GM21526 (cell line): ENCODE data around the gene OR1A2.
"Not testable (repeated sequence)": the region's sequence is repeated elsewhere in the genome, so short reads cannot be mapped to it uniquely, and the experiment has no call there.

Experiments
- ATAC-seq: cut with Tn5 transposase; IDR thresholded peaks from one replicate; pipeline ENCODE4 v1.9.1; 2021; ENCODE audit warnings: moderate library complexity; ENCODE audit not compliant: unreplicated experiment, low FRiP score

The OR1A2 gene

GRCh38 chr17:3197219-3197618, at the start of gene OR1A2:
OR1A2 (plus strand) TSS chr17:3197519; CDS start chr17:3197519, 0 bp downstream.
- ATAC-seq = no peak

- ATAC-seq = no peak
Observed at GRCh38 chr17:3157218-3157617, 40.1 kb upstream of the OR1A2 start.

GRCh38 chr17:3167574-3167973, 29.7 kb upstream of the OR1A2 start:
- ATAC-seq = no peak

- ATAC-seq = no peak
Observed at GRCh38 chr17:3189961-3190360, 7.4 kb upstream of the OR1A2 start.

- no peak for ATAC-seq
Observed at GRCh38 chr17:3207367-3207766, 10.0 kb downstream of the OR1A2 start, which contains the start of gene OR1A1. OR1A1 (plus strand) TSS chr17:3207667; CDS start chr17:3215621, 7,954 bp downstream.

- no peak for ATAC-seq
Observed at GRCh38 chr17:3208484-3208883, 11.2 kb downstream of the OR1A2 start.

GRCh38 chr17:3213001-3213400, 15.7 kb downstream of the OR1A2 start:
- no peak for ATAC-seq

- ATAC-seq = no peak
Observed at GRCh38 chr17:3213587-3213986, 16.3 kb downstream of the OR1A2 start.

- ATAC-seq = not testable (repeated sequence)
Observed at GRCh38 chr17:3219978-3220377, 22.7 kb downstream of the OR1A2 start.

- no peak for ATAC-seq
Observed at GRCh38 chr17:3221850-3222249, 24.5 kb downstream of the OR1A2 start.

GRCh38 chr17:3222505-3222904, 25.2 kb downstream of the OR1A2 start:
- no peak for ATAC-seq

- ATAC-seq = not testable (repeated sequence)
Observed at GRCh38 chr17:3224721-3225352, 27.5 kb downstream of the OR1A2 start.

- ATAC-seq = not testable (repeated sequence)
Observed at GRCh38 chr17:3232300-3232699, 35.0 kb downstream of the OR1A2 start.

GRCh38 chr17:3238685-3239084, 41.4 kb downstream of the OR1A2 start:
- ATAC-seq = not testable (repeated sequence)

GRCh38 chr17:3241044-3241443, 43.7 kb downstream of the OR1A2 start:
- not testable (repeated sequence) for ATAC-seq

GRCh38 chr17:3244841-3245240, 47.5 kb downstream of the OR1A2 start:
- not testable (repeated sequence) for ATAC-seq
